WTC11 (cell line): Measurements from ENCODE around the gene CRYBG3. TPM values are rescaled to one million over a fixed set of nuclear protein-coding genes. Genes with fewer than 3 reads are reported as not detected.

ENCODE experiments used
- ATAC-seq: fragments of 200-7000 bp; cut with Tn5 transposase; 2 replicates; pipeline ENCODE4 v1.10.0; 2021; ENCODE audit warnings: mild to moderate bottlenecking, moderate library complexity
- CTCF ChIA-PET: fragments of 300-600 bp; sonication (Branson Sonifier 250); formaldehyde crosslinking; loops from one replicate; lab custom pipeline; 2021; ENCODE audit warnings: antibody characterized with exemption; lab: Charles Lee
- POLR2A ChIA-PET: fragments of 350-600 bp; sonication (Branson Sonifier 250); formaldehyde crosslinking; loops from one replicate; lab custom pipeline; 2021; ENCODE audit warnings: antibody characterized with exemption; lab: Charles Lee
- DNase-seq: peaks from one replicate; pipeline ENCODE4 v3.0.0; 2021; ENCODE audit warnings: low spot score
- H3K27ac Mint-ChIP-seq: 2 replicates; pipeline ENCODE4 v1.8.0; 2021; ENCODE audit warnings: mixed read lengths
- H3K27me3 Mint-ChIP-seq: 2 replicates; pipeline ENCODE4 v1.8.0; 2021; ENCODE audit warnings: low read depth, mild to moderate bottlenecking, moderate library complexity, mixed read lengths
- H3K36me3 Mint-ChIP-seq: 2 replicates; pipeline ENCODE4 v1.8.0; 2021; ENCODE audit warnings: mixed read lengths
- H3K4me1 Mint-ChIP-seq: 2 replicates; pipeline ENCODE4 v1.8.0; 2022; ENCODE audit warnings: mixed read lengths
- H3K4me3 Mint-ChIP-seq: 2 replicates; pipeline ENCODE4 v1.8.0; 2021; ENCODE audit warnings: mild to moderate bottlenecking, moderate library complexity, mixed read lengths
- H3K9me3 Mint-ChIP-seq: 2 replicates; pipeline ENCODE4 v1.8.0; 2021; ENCODE audit warnings: mixed read lengths
- ATF6 ChIP-seq: sonication (generic); formaldehyde crosslinking; IDR thresholded peaks from 2 replicates; pipeline ENCODE4 v1.8.1; 2023; ENCODE audit warnings: mild to moderate bottlenecking, missing genetic modification reagents
- CDX4 ChIP-seq: fragments of 250-450 bp; sonication (Bioruptor Pico); IDR thresholded peaks from 2 replicates; pipeline ENCODE4 v1.9.0; 2021; ENCODE audit warnings: moderate library complexity, mild to moderate bottlenecking, inconsistent platforms, borderline replicate concordance
- CREM ChIP-seq: sonication (generic); formaldehyde crosslinking; IDR thresholded peaks from 2 replicates; pipeline ENCODE4 v1.8.1; 2022; ENCODE audit warnings: mild to moderate bottlenecking, missing genetic modification reagents, moderate library complexity
- CTCF ChIP-seq: fragments of 200-600 bp; IDR thresholded peaks from 2 replicates; pipeline ENCODE4 v1.8.0; 2022; ENCODE audit warnings: antibody characterized with exemption
- E2F5 ChIP-seq: sonication (generic); formaldehyde crosslinking; IDR thresholded peaks from 2 replicates; pipeline ENCODE4 v1.8.1; 2022; ENCODE audit warnings: mild to moderate bottlenecking, moderate library complexity, missing genetic modification reagents
- FOXP4 ChIP-seq: sonication (generic); formaldehyde crosslinking; IDR thresholded peaks from 2 replicates; pipeline ENCODE4 v1.8.0; 2022; ENCODE audit warnings: mild to moderate bottlenecking, missing genetic modification reagents
- HMGA2 ChIP-seq: fragments of 250-450 bp; sonication (Bioruptor Pico); IDR thresholded peaks from 2 replicates; pipeline ENCODE4 v1.4.0; 2021; ENCODE audit warnings: mild to moderate bottlenecking, moderate library complexity
- JUN ChIP-seq: sonication (generic); formaldehyde crosslinking; IDR thresholded peaks from 2 replicates; pipeline ENCODE4 v1.8.0; 2023; ENCODE audit warnings: mild to moderate bottlenecking, missing genetic modification reagents
- MLX ChIP-seq: sonication (generic); formaldehyde crosslinking; IDR thresholded peaks from 2 replicates; pipeline ENCODE4 v1.8.1; 2023; ENCODE audit warnings: mild to moderate bottlenecking, missing genetic modification reagents, moderate library complexity
- MYBL2 ChIP-seq: sonication (generic); formaldehyde crosslinking; IDR thresholded peaks from 2 replicates; pipeline ENCODE4 v1.8.1; 2023; ENCODE audit warnings: mild to moderate bottlenecking, moderate library complexity, missing genetic modification reagents
- NFE2L1 ChIP-seq: sonication (generic); formaldehyde crosslinking; IDR thresholded peaks from 2 replicates; pipeline ENCODE4 v1.8.1; 2023; ENCODE audit warnings: missing genetic modification reagents
- OVOL2 ChIP-seq: fragments of 250-450 bp; sonication (Bioruptor Pico); IDR thresholded peaks from 2 replicates; pipeline ENCODE4 v1.9.0; 2021; ENCODE audit warnings: mild to moderate bottlenecking, borderline replicate concordance
- PRDM15 ChIP-seq: sonication (generic); formaldehyde crosslinking; IDR thresholded peaks from 2 replicates; pipeline ENCODE4 v1.8.0; 2022; ENCODE audit warnings: missing genetic modification reagents
- PREB ChIP-seq: sonication (generic); formaldehyde crosslinking; IDR thresholded peaks from 2 replicates; pipeline ENCODE4 v1.8.1; 2022; ENCODE audit warnings: mild to moderate bottlenecking, missing genetic modification reagents, moderate library complexity, borderline replicate concordance
- PRRX2 ChIP-seq: fragments of 250-450 bp; sonication (Bioruptor Pico); IDR thresholded peaks from 2 replicates; pipeline ENCODE4 v1.8.0; 2021; ENCODE audit warnings: mild to moderate bottlenecking
- TCF7 ChIP-seq: sonication (generic); formaldehyde crosslinking; IDR thresholded peaks from 2 replicates; pipeline ENCODE4 v1.8.0; 2022; ENCODE audit warnings: mild to moderate bottlenecking, low read depth, missing genetic modification reagents, moderate library complexity
- ZNF232 ChIP-seq: sonication (generic); formaldehyde crosslinking; IDR thresholded peaks from 2 replicates; pipeline ENCODE4 v1.8.0; 2022; ENCODE audit warnings: mild to moderate bottlenecking, missing genetic modification reagents
- ZNF281 ChIP-seq: sonication (generic); formaldehyde crosslinking; IDR thresholded peaks from 2 replicates; pipeline ENCODE4 v1.8.0; 2023; ENCODE audit warnings: mild to moderate bottlenecking, missing genetic modification reagents
- ZNF317 ChIP-seq: sonication (generic); formaldehyde crosslinking; IDR thresholded peaks from 2 replicates; pipeline ENCODE4 v1.8.1; 2023; ENCODE audit warnings: low read depth, mild to moderate bottlenecking, moderate library complexity, missing genetic modification reagents, borderline replicate concordance
- ZNF416 ChIP-seq: fragments of 250-450 bp; sonication (Bioruptor Pico); IDR thresholded peaks from 2 replicates; pipeline ENCODE4 v1.9.0; 2021; ENCODE audit warnings: mild to moderate bottlenecking, inconsistent platforms
- total RNA-seq: library from RNA; stranded (reverse); gene quantifications from 3 replicates; pipeline ENCODE4 v1.2.3, GENCODE V29; 2021

The CRYBG3 gene
- total RNA-seq, 1 experiment from 2014 or later, result 13.6 TPM

- POLR2A ChIA-PET, result no interaction called here
- H3K27me3 Mint-ChIP-seq, result no peaks in the 10 kb centered on the region
- DNase-seq, result no peak
- no peaks in the 10 kb centered on the region for H3K36me3 Mint-ChIP-seq
- TF ChIP-seq CREM, result no peak
- no peak for TF ChIP-seq PRRX2
- TF ChIP-seq E2F5 (CRISPR knock-in tag), result no peak
- TF ChIP-seq ZNF317 (CRISPR knock-in tag), result no peak
- TF ChIP-seq HMGA2, result no peak
- TF ChIP-seq ZNF232 (CRISPR knock-in tag), result no peak
- TF ChIP-seq OVOL2 (CRISPR knock-in tag), result no peak
- TF ChIP-seq PRDM15, result no peak
- TF ChIP-seq MLX (CRISPR knock-in tag), result no peak
- no peak for TF ChIP-seq ZNF416 (CRISPR knock-in tag)
- no peak for TF ChIP-seq TCF7 (CRISPR knock-in tag)
- no peak for TF ChIP-seq FOXP4 (CRISPR knock-in tag)
- CTCF ChIA-PET, result no interaction called here
- no peak overlapping the region for H3K4me3 Mint-ChIP-seq
- no peak overlapping the region; the same call in 1 of the 2 replicates for H3K27ac Mint-ChIP-seq
- ATAC-seq, result no peak
- H3K9me3 Mint-ChIP-seq, result no peaks in the 10 kb centered on the region
- H3K4me1 Mint-ChIP-seq, result peaks cover 22% of the 10 kb centered on the region
Measured at GRCh38 chr3:97863775-97864174, 42.0 kb downstream of the CRYBG3 start.

- POLR2A ChIA-PET, result no interaction called here
- ATAC-seq (no peak), DNase-seq (no peak)
- Mint-ChIP-seq H3K4me3 (no peak overlapping the region), H3K27me3 (no peaks in the 10 kb centered on the region), H3K27ac (no peak overlapping the region), H3K9me3 (peaks cover 20% of the 10 kb centered on the region), H3K36me3 (peaks cover 39% of the 10 kb centered on the region), H3K4me1 (peaks cover 3% of the 10 kb centered on the region)
- CTCF ChIA-PET, result no interaction called here
- no peak for TF ChIP-seq MYBL2 (CRISPR knock-in tag)
- TF ChIP-seq NFE2L1 (CRISPR knock-in tag), result no peak
- TF ChIP-seq CTCF, result no peak
- TF ChIP-seq PREB, result no peak
- no peak for TF ChIP-seq CDX4 (CRISPR knock-in tag)
- no peak for TF ChIP-seq ATF6
- TF ChIP-seq JUN (CRISPR knock-in tag), result no peak
- TF ChIP-seq ZNF281 (CRISPR knock-in tag), result no peak
Measured at GRCh38 chr3:97871186-97871585, 49.4 kb downstream of the CRYBG3 start.
